Panc1 (cell line): ENCODE data around the gene PBX1. TPM values are rescaled to one million over a fixed set of nuclear protein-coding genes. Genes with fewer than 3 reads are reported as not detected.

ENCODE experiments used
- ATAC-seq: fragments of 200-7000 bp; cut with Tn5 transposase; 2 replicates; pipeline ENCODE4 v1.9.1; 2020; ENCODE audit warnings: mild to moderate bottlenecking, moderate library complexity
- BruUV-seq: library from RNA; stranded (reverse); fragments of 400-500 nt; replicated peaks from 2 replicates; lab custom pipeline; 2021; lab: Mats Ljungman, UMichigan
- CTCF ChIA-PET: fragments of 300-600 bp; sonication (Branson Sonifier 250); formaldehyde crosslinking; loops from one replicate; lab custom pipeline; 2022; ENCODE audit warnings: antibody characterized with exemption; lab: Charles Lee
- POLR2A ChIA-PET: fragments of 300-600 bp; sonication (Branson Sonifier 250); formaldehyde crosslinking; loops from one replicate; lab custom pipeline; 2022; ENCODE audit warnings: antibody characterized with exemption; lab: Charles Lee
- DNase-seq: peaks from one replicate; pipeline ENCODE4 v3.0.0-alpha.2; 2010; ENCODE audit warnings: low read depth, low spot score
- H3K27ac ChIP-seq: 2 replicates; pipeline ENCODE4 v1.5.1; 2011; ENCODE audit warnings: mild to moderate bottlenecking, low read length, inconsistent platforms
- H3K27me3 ChIP-seq: fragments of 200-500 bp; sonication (Bioruptor generic); 2 replicates; pipeline ENCODE4 v1.6.0; 2014; ENCODE audit warnings: low read length, inconsistent platforms; ENCODE audit not compliant: control insufficient read depth, insufficient read depth
- H3K36me3 ChIP-seq: fragments of 200-500 bp; sonication (Bioruptor generic); 2 replicates; pipeline ENCODE4 v1.5.1; 2014; ENCODE audit warnings: inconsistent platforms, mild to moderate bottlenecking, low read length, moderate library complexity; ENCODE audit not compliant: control insufficient read depth, insufficient read depth
- H3K4me1 ChIP-seq: 2 replicates; pipeline ENCODE4 v1.5.1; 2011; ENCODE audit warnings: inconsistent platforms, mild to moderate bottlenecking, low read length, moderate library complexity; ENCODE audit not compliant: control insufficient read depth, insufficient read depth
- H3K4me3 ChIP-seq, 2 experiments: 2 replicates each; pipeline ENCODE4 v1.5.1; 2011 to 2012; ENCODE audit warnings: low read depth in 2 of 2, low read length in 2 of 2, mild to moderate bottlenecking in 2 of 2, inconsistent platforms in 1 of 2, moderate library complexity in 1 of 2
- H3K9me3 ChIP-seq: fragments of 200-500 bp; sonication (Bioruptor generic); 2 replicates; pipeline ENCODE4 v1.5.1; 2014; ENCODE audit warnings: low read depth, mild to moderate bottlenecking, inconsistent platforms, low read length, moderate library complexity; ENCODE audit not compliant: control insufficient read depth, insufficient read depth
- POLR2AphosphoS5 ChIP-seq: IDR thresholded peaks from 2 replicates; pipeline ENCODE4 v1.6.1; 2012; ENCODE audit warnings: mild to moderate bottlenecking, low read depth, low read length, moderate library complexity
- REST ChIP-seq, 2 experiments: IDR thresholded peaks; 2 replicates each; pipeline ENCODE4 v1.6.1; 2011 to 2012; ENCODE audit warnings: low read depth in 2 of 2, control low read depth in 1 of 2, low read length in 1 of 2, mild to moderate bottlenecking in 1 of 2, moderate library complexity in 1 of 2; ENCODE audit not compliant: insufficient read depth in 1 of 2
- SIN3A ChIP-seq: IDR thresholded peaks from 2 replicates; pipeline ENCODE4 v1.6.1; 2012; ENCODE audit warnings: low read depth, mild to moderate bottlenecking, low read length, moderate library complexity, borderline replicate concordance; ENCODE audit not compliant: insufficient read depth
- TCF7L2 ChIP-seq: IDR thresholded peaks from 2 replicates; pipeline ENCODE4 v1.6.1; 2011; ENCODE audit warnings: mild to moderate bottlenecking, low read depth, low read length, inconsistent platforms
- in situ Hi-C: cut with HindIII; loops from 2 replicates; pipeline ENCODE4 v1.10.0; 2016; ENCODE audit warnings: low sequenced_read_pairs, low pct_unique_long_range_greater_than_20kb
- intact Hi-C: fragments of 100-400 bp; cut with micrococcal nuclease; formaldehyde crosslinking; loops from one replicate; pipeline ENCODE4 v1.10.0; 2022; ENCODE audit not compliant: unreplicated experiment
- total RNA-seq: library from RNA; stranded (reverse); gene quantifications from one replicate; pipeline ENCODE4 v1.2.1, GENCODE V29; 2021; ENCODE audit not compliant: unreplicated experiment
- TF ChIP-seq, protein P1 (sequence below): fragments of 450-650 bp; IDR thresholded peaks from 2 replicates; pipeline ENCODE4 v1.5.1; 2017; ENCODE audit warnings: mild to moderate bottlenecking

Gene PBX1
- total RNA-seq, 1 experiment from 2014 or later, result 2.0 TPM

- no peaks in the 10 kb centered on the region for H3K4me1 ChIP-seq
- H3K4me3 ChIP-seq, result no peak overlapping the region
- ChIA-PET CTCF (no interaction called here), POLR2A (no interaction called here)
- TF ChIP-seq REST (IDR thresholded peaks at IDR 0.05; ENCODE audit: insufficient read depth in 1 of 2, low read depth in 2 of 2, low read length in 1 of 2) (no peak), SIN3A (no peak), TCF7L2 (no peak), POLR2AphosphoS5 (no peak)
- TF ChIP-seq, protein P1, sequence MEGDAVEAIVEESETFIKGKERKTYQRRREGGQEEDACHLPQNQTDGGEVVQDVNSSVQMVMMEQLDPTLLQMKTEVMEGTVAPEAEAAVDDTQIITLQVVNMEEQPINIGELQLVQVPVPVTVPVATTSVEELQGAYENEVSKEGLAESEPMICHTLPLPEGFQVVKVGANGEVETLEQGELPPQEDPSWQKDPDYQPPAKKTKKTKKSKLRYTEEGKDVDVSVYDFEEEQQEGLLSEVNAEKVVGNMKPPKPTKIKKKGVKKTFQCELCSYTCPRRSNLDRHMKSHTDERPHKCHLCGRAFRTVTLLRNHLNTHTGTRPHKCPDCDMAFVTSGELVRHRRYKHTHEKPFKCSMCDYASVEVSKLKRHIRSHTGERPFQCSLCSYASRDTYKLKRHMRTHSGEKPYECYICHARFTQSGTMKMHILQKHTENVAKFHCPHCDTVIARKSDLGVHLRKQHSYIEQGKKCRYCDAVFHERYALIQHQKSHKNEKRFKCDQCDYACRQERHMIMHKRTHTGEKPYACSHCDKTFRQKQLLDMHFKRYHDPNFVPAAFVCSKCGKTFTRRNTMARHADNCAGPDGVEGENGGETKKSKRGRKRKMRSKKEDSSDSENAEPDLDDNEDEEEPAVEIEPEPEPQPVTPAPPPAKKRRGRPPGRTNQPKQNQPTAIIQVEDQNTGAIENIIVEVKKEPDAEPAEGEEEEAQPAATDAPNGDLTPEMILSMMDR, result no peak
- H3K27me3 ChIP-seq, result no peaks in the 10 kb centered on the region
- BruUV-seq, result no TSS peak
- in situ Hi-C loops (no loop called here), intact Hi-C loops (no loop called here)
- ATAC-seq (no peak), DNase-seq (no peak)
- H3K36me3 ChIP-seq, result no peaks in the 10 kb centered on the region
- H3K9me3 ChIP-seq, result no peaks in the 10 kb centered on the region
- H3K27ac ChIP-seq, result no peak overlapping the region
Measured at GRCh38 chr1:164836614-164837018, 277.6 kb downstream of the PBX1 start.

- Histone ChIP-seq H3K27me3 (no peaks in the 10 kb centered on the region), H3K36me3 (no peaks in the 10 kb centered on the region), H3K4me3 (no peak overlapping the region), H3K9me3 (no peaks in the 10 kb centered on the region), H3K4me1 (no peaks in the 10 kb centered on the region), H3K27ac (no peak overlapping the region)
- ChIA-PET POLR2A (no interaction called here), CTCF (no interaction called here)
- TF ChIP-seq REST (IDR thresholded peaks at IDR 0.05; ENCODE audit: insufficient read depth in 1 of 2, low read depth in 2 of 2, low read length in 1 of 2) (no peak), POLR2AphosphoS5 (no peak), TCF7L2 (no peak), SIN3A (no peak)
- TF ChIP-seq, protein P1, result no peak
- in situ Hi-C loops (no loop called here), intact Hi-C loops (no loop called here)
- ATAC-seq, result no peak
- BruUV-seq, result no TSS peak
- DNase-seq, result no peak
Measured at GRCh38 chr1:164838786-164839185, 279.8 kb downstream of the PBX1 start.
